ENCODE results near the gene KLK11.

GRCh38 chr19:51006406-51006805, 20.0 kb downstream of the KLK11 start:
- TF ChIP-seq POLR2A (IDR thresholded peaks at IDR 0.05) (no peak), POLR2AphosphoS5 (IDR thresholded peaks at IDR 0.05) (no peak), EP300 (IDR thresholded peaks at IDR 0.05) (no peak)
- TF ChIP-seq, protein P1, sequence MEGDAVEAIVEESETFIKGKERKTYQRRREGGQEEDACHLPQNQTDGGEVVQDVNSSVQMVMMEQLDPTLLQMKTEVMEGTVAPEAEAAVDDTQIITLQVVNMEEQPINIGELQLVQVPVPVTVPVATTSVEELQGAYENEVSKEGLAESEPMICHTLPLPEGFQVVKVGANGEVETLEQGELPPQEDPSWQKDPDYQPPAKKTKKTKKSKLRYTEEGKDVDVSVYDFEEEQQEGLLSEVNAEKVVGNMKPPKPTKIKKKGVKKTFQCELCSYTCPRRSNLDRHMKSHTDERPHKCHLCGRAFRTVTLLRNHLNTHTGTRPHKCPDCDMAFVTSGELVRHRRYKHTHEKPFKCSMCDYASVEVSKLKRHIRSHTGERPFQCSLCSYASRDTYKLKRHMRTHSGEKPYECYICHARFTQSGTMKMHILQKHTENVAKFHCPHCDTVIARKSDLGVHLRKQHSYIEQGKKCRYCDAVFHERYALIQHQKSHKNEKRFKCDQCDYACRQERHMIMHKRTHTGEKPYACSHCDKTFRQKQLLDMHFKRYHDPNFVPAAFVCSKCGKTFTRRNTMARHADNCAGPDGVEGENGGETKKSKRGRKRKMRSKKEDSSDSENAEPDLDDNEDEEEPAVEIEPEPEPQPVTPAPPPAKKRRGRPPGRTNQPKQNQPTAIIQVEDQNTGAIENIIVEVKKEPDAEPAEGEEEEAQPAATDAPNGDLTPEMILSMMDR (IDR thresholded peaks at IDR 0.05) = no peak

Measured in sigmoid colon (tissue), 4 donors.